CD4-positive, CD25-positive, alpha-beta regulatory T cell (primary cell): Measurements from ENCODE around the gene GLP2R. TPM values are rescaled to one million over a fixed set of nuclear protein-coding genes. Genes with fewer than 3 reads are reported as not detected.
"Not testable (repeated sequence)": the region's sequence is repeated elsewhere in the genome, so short reads cannot be mapped to it uniquely, and the experiment has no call there.

ENCODE experiments used
- ATAC-seq, 2 donors: fragments of 150-1000 bp; cut with Tn5 transposase; one replicate each; pipeline ENCODE4 v1.10.0; 2021; ENCODE audit warnings: low read depth in 2 of 2, moderate number of reproducible peaks in 2 of 2, moderate library complexity in 1 of 2
- DNase-seq, 3 donors: peaks; one replicate each; pipeline versions ENCODE4 v3.0.0 to v3.0.0-alpha.2; 2012 to 2022; ENCODE audit warnings: mixed read lengths in 1 of 3
- H3K27ac ChIP-seq: one replicate; pipeline ENCODE4 v1.7.0; 2013; ENCODE audit warnings: mild to moderate bottlenecking, low read length; ENCODE audit not compliant: insufficient read depth, poor library complexity, severe bottlenecking
- H3K27me3 ChIP-seq: one replicate; pipeline ENCODE4 v1.7.0; 2013; ENCODE audit warnings: low read length; ENCODE audit not compliant: control insufficient read depth, insufficient read depth
- H3K36me3 ChIP-seq: one replicate; pipeline ENCODE4 v1.7.0; 2013; ENCODE audit warnings: mild to moderate bottlenecking, low read length, moderate library complexity; ENCODE audit not compliant: control insufficient read depth, insufficient read depth
- H3K4me1 ChIP-seq: 2 replicates; pipeline ENCODE4 v1.7.0; 2013; ENCODE audit warnings: mild to moderate bottlenecking, low read length; ENCODE audit not compliant: insufficient read depth, control insufficient read depth, poor library complexity, severe bottlenecking
- H3K4me3 ChIP-seq: one replicate; pipeline ENCODE4 v1.7.0; 2013; ENCODE audit warnings: low read depth, mild to moderate bottlenecking, low read length, moderate library complexity
- H3K9me3 ChIP-seq, 2 experiments: 1 replicate in 1 of 2; 2 replicates in 1 of 2; pipeline ENCODE4 v1.7.0; 2013; ENCODE audit warnings: low read length in 2 of 2, mild to moderate bottlenecking in 1 of 2, moderate library complexity in 1 of 2; ENCODE audit not compliant: control insufficient read depth in 2 of 2
- H3K27ac Mint-ChIP-seq, 3 donors: one replicate each; pipeline ENCODE4 v1.8.0; 2020 to 2022; ENCODE audit warnings: mild to moderate bottlenecking in 3 of 3, mixed read lengths in 3 of 3, moderate library complexity in 2 of 3
- H3K27me3 Mint-ChIP-seq: one replicate; pipeline ENCODE4 v1.8.0; 2022; ENCODE audit warnings: mild to moderate bottlenecking, mixed read lengths
- H3K36me3 Mint-ChIP-seq: one replicate; pipeline ENCODE4 v1.8.0; 2020; ENCODE audit warnings: mixed read lengths
- H3K4me1 Mint-ChIP-seq, 4 donors: one replicate each; pipeline ENCODE4 v1.8.0; 2020 to 2022; ENCODE audit warnings: mixed read lengths in 4 of 4, mild to moderate bottlenecking in 1 of 4
- H3K4me3 Mint-ChIP-seq, 4 donors: one replicate each; pipeline ENCODE4 v1.8.0; 2020 to 2022; ENCODE audit warnings: mild to moderate bottlenecking in 4 of 4, mixed read lengths in 4 of 4, moderate library complexity in 3 of 4
- H3K9me3 Mint-ChIP-seq, 7 donors: one replicate each; pipeline ENCODE4 v1.8.0; 2020 to 2022; ENCODE audit warnings: mixed read lengths in 7 of 7, mild to moderate bottlenecking in 3 of 7, moderate library complexity in 2 of 7
- polyA plus RNA-seq, 4 donors: library from polyadenylated mRNA; unstranded; fragments of 300-500 nt; fragmentation: Illumina TruSeq; gene quantifications; one replicate each; pipeline ENCODE4 v1.2.3, GENCODE V29; 2021
- total RNA-seq: library from RNA; stranded (reverse); gene quantifications from one replicate; pipeline ENCODE4 v1.2.3, GENCODE V29; 2022

Gene GLP2R
- total RNA-seq (not detected), polyA plus RNA-seq (not detected)

- no peak within 1 kb of the TSS for H3K4me3 ChIP-seq
- H3K36me3 ChIP-seq: no peaks in the 10 kb centered on the region
- ATAC-seq (no peak), DNase-seq (no peak)
- Mint-ChIP-seq H3K4me1 (no peaks in the 10 kb centered on the region), H3K27ac (no peak within 1 kb of the TSS), H3K4me3 (no peak within 1 kb of the TSS), H3K9me3 (peaks cover 0 to 5% (median 0%) of the 10 kb centered on the region in 7 donors), H3K36me3 (no peaks in the 10 kb centered on the region), H3K27me3 (peaks cover 9% of the 10 kb centered on the region)
- H3K27ac ChIP-seq: no peak within 1 kb of the TSS
- H3K4me1 ChIP-seq: no peaks in the 10 kb centered on the region
- H3K9me3 ChIP-seq: no peaks in the 10 kb centered on the region
- H3K27me3 ChIP-seq: no peaks in the 10 kb centered on the region
These were observed at the start of gene GLP2R for GRCh38 chr17:9825641-9826150. GLP2R (plus strand) TSS chr17:9825924; CDS start chr17:9826064, 140 bp downstream.

DNA sequence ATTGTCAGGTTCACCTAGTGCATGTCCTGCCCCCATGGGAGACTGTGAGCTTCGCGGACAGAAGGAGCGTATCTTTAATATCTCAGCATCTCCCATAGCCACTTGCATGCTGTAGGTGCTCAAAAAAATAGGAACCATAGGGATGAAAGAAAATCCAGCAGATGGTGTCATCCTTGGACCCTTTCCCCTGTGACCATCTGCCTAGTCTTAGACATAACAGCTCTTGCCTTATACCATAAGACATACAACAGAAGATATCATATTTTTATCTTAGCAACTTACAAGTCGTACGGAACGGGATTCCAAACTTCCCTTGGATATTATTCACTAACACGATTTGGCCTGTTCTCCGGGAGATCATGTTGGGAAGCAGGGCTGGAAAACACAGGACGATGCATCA is 48.8 kb upstream of the GLP2R start:
- H3K4me1 Mint-ChIP-seq: no peaks in the 10 kb centered on the region
- no peaks in the 10 kb centered on the region for H3K27me3 ChIP-seq
- H3K27me3 Mint-ChIP-seq: peaks cover 4% of the 10 kb centered on the region
- no peaks in the 10 kb centered on the region for H3K36me3 Mint-ChIP-seq
- no peaks in the 10 kb centered on the region for H3K9me3 ChIP-seq
- H3K27ac ChIP-seq: no peak overlapping the region
- H3K27ac Mint-ChIP-seq: no peak overlapping the region
- no peaks in the 10 kb centered on the region for H3K4me1 ChIP-seq
- H3K4me3 ChIP-seq: no peak overlapping the region
- ATAC-seq (no peak), DNase-seq (no peak)
- no peaks in the 10 kb centered on the region for H3K36me3 ChIP-seq
- peaks cover 0 to 6% (median 0%) of the 10 kb centered on the region in 7 donors for H3K9me3 Mint-ChIP-seq
- no peak overlapping the region for H3K4me3 Mint-ChIP-seq

GRCh38 chr17:9780552-9780951 is 45.2 kb upstream of the GLP2R start:
- H3K27me3 Mint-ChIP-seq: peaks cover 4% of the 10 kb centered on the region
- H3K36me3 Mint-ChIP-seq: no peaks in the 10 kb centered on the region
- Histone ChIP-seq H3K4me3 (no peak overlapping the region), H3K9me3 (no peaks in the 10 kb centered on the region), H3K36me3 (no peaks in the 10 kb centered on the region), H3K27ac (no peak overlapping the region), H3K4me1 (no peaks in the 10 kb centered on the region), H3K27me3 (no peaks in the 10 kb centered on the region)
- ATAC-seq (no peak), DNase-seq (no peak)
- no peak overlapping the region for H3K4me3 Mint-ChIP-seq
- H3K4me1 Mint-ChIP-seq: no peaks in the 10 kb centered on the region
- H3K9me3 Mint-ChIP-seq: peaks cover 0 to 2% (median 0%) of the 10 kb centered on the region in 7 donors
- H3K27ac Mint-ChIP-seq: no peak overlapping the region

GRCh38 chr17:9783050-9783449 is 42.7 kb upstream of the GLP2R start:
- H3K9me3 Mint-ChIP-seq: peaks cover 0 to 2% (median 0%) of the 10 kb centered on the region in 7 donors
- no peaks in the 10 kb centered on the region for H3K36me3 Mint-ChIP-seq
- H3K4me3 ChIP-seq: no peak overlapping the region
- no peaks in the 10 kb centered on the region for H3K4me1 ChIP-seq
- H3K4me3 Mint-ChIP-seq: no peak overlapping the region
- ATAC-seq: no peak
- DNase-seq: no peak
- H3K27ac ChIP-seq: no peak overlapping the region
- H3K27me3 ChIP-seq: no peaks in the 10 kb centered on the region
- H3K36me3 ChIP-seq: no peaks in the 10 kb centered on the region
- no peaks in the 10 kb centered on the region for H3K4me1 Mint-ChIP-seq
- H3K27me3 Mint-ChIP-seq: no peaks in the 10 kb centered on the region
- H3K9me3 ChIP-seq: no peaks in the 10 kb centered on the region
- no peak overlapping the region for H3K27ac Mint-ChIP-seq

- not testable (repeated sequence) for H3K9me3 Mint-ChIP-seq, H3K27ac ChIP-seq, H3K27me3 ChIP-seq, ATAC-seq, H3K4me1 ChIP-seq, H3K4me1 Mint-ChIP-seq, H3K36me3 ChIP-seq, H3K9me3 ChIP-seq, H3K27me3 Mint-ChIP-seq, DNase-seq, H3K27ac Mint-ChIP-seq, H3K4me3 Mint-ChIP-seq, H3K4me3 ChIP-seq, H3K36me3 Mint-ChIP-seq
These were observed 42.3 kb upstream of the GLP2R start for GRCh38 chr17:9783465-9783864.

GRCh38 chr17:9784544-9784943 is 41.2 kb upstream of the GLP2R start:
- ATAC-seq: no peak
- Histone ChIP-seq H3K36me3 (no peaks in the 10 kb centered on the region), H3K27ac (no peak overlapping the region), H3K4me1 (no peaks in the 10 kb centered on the region), H3K27me3 (no peaks in the 10 kb centered on the region), H3K4me3 (no peak overlapping the region), H3K9me3 (no peaks in the 10 kb centered on the region)
- DNase-seq: no peak
- Mint-ChIP-seq H3K36me3 (no peaks in the 10 kb centered on the region), H3K27me3 (no peaks in the 10 kb centered on the region), H3K27ac (no peak overlapping the region), H3K9me3 (peaks cover 0 to 2% (median 0%) of the 10 kb centered on the region in 7 donors), H3K4me1 (no peaks in the 10 kb centered on the region), H3K4me3 (no peak overlapping the region)

- no peak for ATAC-seq
- Histone ChIP-seq H3K4me1 (no peaks in the 10 kb centered on the region), H3K27ac (no peak overlapping the region), H3K9me3 (no peaks in the 10 kb centered on the region), H3K4me3 (no peak overlapping the region), H3K27me3 (no peaks in the 10 kb centered on the region), H3K36me3 (no peaks in the 10 kb centered on the region)
- Mint-ChIP-seq H3K36me3 (no peaks in the 10 kb centered on the region), H3K4me3 (no peak overlapping the region), H3K4me1 (no peaks in the 10 kb centered on the region), H3K9me3 (no peaks in the 10 kb centered on the region), H3K27ac (no peak overlapping the region), H3K27me3 (peaks cover 5% of the 10 kb centered on the region)
- no peak for DNase-seq
These were observed 37.1 kb upstream of the GLP2R start for GRCh38 chr17:9788601-9789000.

- H3K4me3 ChIP-seq: no peak overlapping the region
- H3K27ac Mint-ChIP-seq: no peak overlapping the region
- no peak for ATAC-seq
- no peaks in the 10 kb centered on the region for H3K36me3 ChIP-seq
- H3K4me1 Mint-ChIP-seq: no peaks in the 10 kb centered on the region
- H3K27me3 ChIP-seq: no peaks in the 10 kb centered on the region
- peaks cover 5% of the 10 kb centered on the region for H3K27me3 Mint-ChIP-seq
- H3K4me1 ChIP-seq: no peaks in the 10 kb centered on the region
- DNase-seq: no peak
- no peak overlapping the region for H3K27ac ChIP-seq
- no peak overlapping the region for H3K4me3 Mint-ChIP-seq
- no peaks in the 10 kb centered on the region for H3K9me3 ChIP-seq
- H3K9me3 Mint-ChIP-seq: no peaks in the 10 kb centered on the region
- H3K36me3 Mint-ChIP-seq: no peaks in the 10 kb centered on the region
These were observed 35.4 kb upstream of the GLP2R start for GRCh38 chr17:9790316-9790715.
